Measurements from ENCODE around the gene SCUBE1. TPM values are rescaled to one million over a fixed set of nuclear protein-coding genes. Genes with fewer than 3 reads are reported as not detected.

The SCUBE1 gene
- not detected in 2 replicates for total RNA-seq (2021)
- percentile 1 among the genes with signal in this experiment for Bru-seq, nascent RNA
- BruChase-seq, experiment 1, labeled RNA remaining after a 2-hour chase = not detected
- percentile 4 among the genes with signal in this experiment for BruChase-seq, experiment 2, labeled RNA remaining after a 6-hour chase
- long read RNA-seq, partial matches to known transcripts = 0 of 1 reads
- long read RNA-seq, other reads (novel, unspliced or antisense) = 1 of 1 reads

- Histone ChIP-seq H4K20me1 (ENCODE audit: insufficient read depth) (no peaks in the 10 kb centered on the region), H3K27me3 (ENCODE audit: insufficient read depth, low read depth) (peaks cover 56% of the 10 kb centered on the region), H2AFZ (no peak within 1 kb of the TSS), H3K9me3 (ENCODE audit: insufficient read depth, low read depth) (no peaks in the 10 kb centered on the region), H3K4me2 (no peak within 1 kb of the TSS), H3K9me2 (ENCODE audit: insufficient read depth) (no peaks in the 10 kb centered on the region), H3K36me3 (ENCODE audit: low read depth) (no peaks in the 10 kb centered on the region), H3K4me1 (replicated peaks; ENCODE audit: insufficient read depth) (no peaks in the 10 kb centered on the region), H3K79me2 (ENCODE audit: low read depth) (no peaks in the 10 kb centered on the region), H3K4me3 (no peak within 1 kb of the TSS), H3F3A (ENCODE audit: insufficient read depth, low read depth) (no peaks in the 10 kb centered on the region), H3K27ac (no peak within 1 kb of the TSS)
- POLR2A ChIA-PET (ENCODE audit: unreplicated experiment) = no interaction called here
- DNase-seq = peak in 1 of 2 experiments; percentile 25
- TF ChIP-seq, protein P1, sequence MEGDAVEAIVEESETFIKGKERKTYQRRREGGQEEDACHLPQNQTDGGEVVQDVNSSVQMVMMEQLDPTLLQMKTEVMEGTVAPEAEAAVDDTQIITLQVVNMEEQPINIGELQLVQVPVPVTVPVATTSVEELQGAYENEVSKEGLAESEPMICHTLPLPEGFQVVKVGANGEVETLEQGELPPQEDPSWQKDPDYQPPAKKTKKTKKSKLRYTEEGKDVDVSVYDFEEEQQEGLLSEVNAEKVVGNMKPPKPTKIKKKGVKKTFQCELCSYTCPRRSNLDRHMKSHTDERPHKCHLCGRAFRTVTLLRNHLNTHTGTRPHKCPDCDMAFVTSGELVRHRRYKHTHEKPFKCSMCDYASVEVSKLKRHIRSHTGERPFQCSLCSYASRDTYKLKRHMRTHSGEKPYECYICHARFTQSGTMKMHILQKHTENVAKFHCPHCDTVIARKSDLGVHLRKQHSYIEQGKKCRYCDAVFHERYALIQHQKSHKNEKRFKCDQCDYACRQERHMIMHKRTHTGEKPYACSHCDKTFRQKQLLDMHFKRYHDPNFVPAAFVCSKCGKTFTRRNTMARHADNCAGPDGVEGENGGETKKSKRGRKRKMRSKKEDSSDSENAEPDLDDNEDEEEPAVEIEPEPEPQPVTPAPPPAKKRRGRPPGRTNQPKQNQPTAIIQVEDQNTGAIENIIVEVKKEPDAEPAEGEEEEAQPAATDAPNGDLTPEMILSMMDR (conservative IDR thresholded peaks at IDR 0.05) = no peak
- TF ChIP-seq EZH2 (IDR thresholded peaks at IDR 0.05; ENCODE audit: low read depth) = no peak
- CTCF ChIA-PET = interaction anchor here (0.7 kb wide), 1 partner anchor 71 kb away, joined by 7 read pairs; no protein-coding TSS in a partner anchor
- intact Hi-C loops (cut with micrococcal nuclease; ENCODE audit: unreplicated experiment) = no loop called here
- no TSS peak for BruUV-seq (replicated peaks)
Measured at GRCh38 chr22:43343262-43343669, at the start of gene SCUBE1. Gene SCUBE1 (minus strand): TSS chr22:43343372. CDS start chr22:43343261, 111 bp downstream.

DNA sequence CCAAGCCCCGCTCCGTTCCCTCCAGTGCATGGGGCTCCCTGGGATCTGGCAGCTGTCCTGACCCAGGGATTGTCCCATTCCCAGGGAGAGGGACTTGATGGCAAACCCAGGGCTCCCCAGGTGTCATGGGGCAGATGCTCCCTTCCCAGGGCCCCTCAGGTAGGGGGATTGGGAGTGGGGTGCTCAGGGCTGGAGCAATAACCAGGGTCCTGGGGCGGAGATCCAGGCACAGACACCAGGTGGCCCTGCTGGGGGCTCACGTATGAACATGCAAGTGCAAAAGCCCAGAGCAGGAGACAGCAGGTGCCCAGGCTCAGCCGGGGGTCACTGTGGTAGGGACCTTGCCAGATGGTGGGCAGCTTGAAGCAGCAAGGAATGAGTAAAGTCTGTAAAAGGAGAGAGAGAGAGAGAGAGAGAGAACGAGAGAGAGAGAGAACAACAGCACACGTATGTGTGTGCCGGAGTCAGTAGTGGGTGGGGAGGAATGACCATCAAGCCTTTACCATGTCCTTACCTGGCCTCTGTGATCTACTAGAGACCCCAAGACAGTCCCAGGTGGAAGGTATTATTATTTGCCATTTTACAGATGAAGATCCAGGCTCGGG lies 49.3 kb upstream of the SCUBE1 start:
- no TSS peak for BruUV-seq (replicated peaks)
- H3F3A ChIP-seq (ENCODE audit: insufficient read depth, low read depth) = no peaks in the 10 kb centered on the region
- H3K79me2 ChIP-seq (ENCODE audit: low read depth) = no peaks in the 10 kb centered on the region
- TF ChIP-seq, protein P1 (conservative IDR thresholded peaks at IDR 0.05) = no peak
- no peak for TF ChIP-seq EZH2 (IDR thresholded peaks at IDR 0.05; ENCODE audit: low read depth)
- POLR2A ChIA-PET (ENCODE audit: unreplicated experiment) = no interaction called here
- H2AFZ ChIP-seq = no peak overlapping the region
- peaks cover 98% of the 10 kb centered on the region for H3K27me3 ChIP-seq (ENCODE audit: insufficient read depth, low read depth)
- no peaks in the 10 kb centered on the region for H3K4me1 ChIP-seq (replicated peaks; ENCODE audit: insufficient read depth)
- H4K20me1 ChIP-seq (ENCODE audit: insufficient read depth) = no peaks in the 10 kb centered on the region
- no peaks in the 10 kb centered on the region for H3K9me3 ChIP-seq (ENCODE audit: insufficient read depth, low read depth)
- no peaks in the 10 kb centered on the region for H3K9me2 ChIP-seq (ENCODE audit: insufficient read depth)
- CTCF ChIA-PET = no interaction called here
- no peak overlapping the region for H3K4me2 ChIP-seq
- no peak overlapping the region for H3K27ac ChIP-seq
- H3K36me3 ChIP-seq (ENCODE audit: low read depth) = no peaks in the 10 kb centered on the region
- DNase-seq = no peak
- no peak overlapping the region for H3K4me3 ChIP-seq
- intact Hi-C loops (cut with micrococcal nuclease; ENCODE audit: unreplicated experiment) = no loop called here

DNA sequence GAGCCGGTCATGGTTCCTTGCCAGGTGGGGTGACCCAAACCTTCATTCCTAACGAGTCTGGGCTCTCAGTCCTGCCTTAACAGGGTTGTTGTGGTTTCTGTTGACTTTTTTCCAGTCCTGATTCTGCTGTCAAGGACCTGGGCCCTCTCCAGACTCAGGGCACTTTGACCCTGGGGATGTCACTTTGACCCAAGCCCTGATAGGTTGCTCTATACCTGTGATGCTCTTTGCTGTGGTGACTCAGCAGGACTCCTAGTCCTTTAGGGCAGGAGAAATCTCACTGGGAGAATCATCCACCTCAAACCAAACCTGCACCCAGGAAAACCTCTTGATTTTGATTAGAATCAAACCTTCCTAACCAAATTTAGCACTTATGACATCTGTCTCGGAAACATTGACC lies 48.1 kb upstream of the SCUBE1 start:
- H2AFZ ChIP-seq = no peak overlapping the region
- ChIA-PET POLR2A (ENCODE audit: unreplicated experiment) (no interaction called here), CTCF (no interaction called here)
- no peaks in the 10 kb centered on the region for H3K36me3 ChIP-seq (ENCODE audit: low read depth)
- DNase-seq = no peak
- H3K4me1 ChIP-seq (replicated peaks; ENCODE audit: insufficient read depth) = no peaks in the 10 kb centered on the region
- H3K9me3 ChIP-seq (ENCODE audit: insufficient read depth, low read depth) = no peaks in the 10 kb centered on the region
- H3K27ac ChIP-seq = no peak overlapping the region
- no peak overlapping the region for H3K4me2 ChIP-seq
- no TSS peak for BruUV-seq (replicated peaks)
- no peaks in the 10 kb centered on the region for H3K9me2 ChIP-seq (ENCODE audit: insufficient read depth)
- no peak overlapping the region for H3K4me3 ChIP-seq
- no peaks in the 10 kb centered on the region for H3F3A ChIP-seq (ENCODE audit: insufficient read depth, low read depth)
- H4K20me1 ChIP-seq (ENCODE audit: insufficient read depth) = no peaks in the 10 kb centered on the region
- H3K79me2 ChIP-seq (ENCODE audit: low read depth) = no peaks in the 10 kb centered on the region
- no peak for TF ChIP-seq EZH2 (IDR thresholded peaks at IDR 0.05; ENCODE audit: low read depth)
- TF ChIP-seq, protein P1 (conservative IDR thresholded peaks at IDR 0.05) = no peak
- intact Hi-C loops (cut with micrococcal nuclease; ENCODE audit: unreplicated experiment) = no loop called here
- peaks cover 98% of the 10 kb centered on the region for H3K27me3 ChIP-seq (ENCODE audit: insufficient read depth, low read depth)

Data from PC-9 (cell line).